CD14-positive monocyte (primary cell): ENCODE measurements around the gene FRMD3. TPM values are rescaled to one million over a fixed set of nuclear protein-coding genes. Genes with fewer than 3 reads are reported as not detected.

Experiments used
- DNase-seq, 3 donors: peaks; one replicate each; pipeline ENCODE4 v3.0.0-alpha.2; 2011 to 2022
- H2AFZ ChIP-seq: 2 replicates; pipeline ENCODE4 v1.6.0; 2012; ENCODE audit warnings: mild to moderate bottlenecking, low read depth, low read length, inconsistent platforms; ENCODE audit not compliant: insufficient read depth, poor library complexity, severe bottlenecking
- H3K27ac ChIP-seq, 2 donors: 1 replicate in 1 of 2; 2 replicates in 1 of 2; pipeline ENCODE4 v1.5.1; 2012 to 2013; ENCODE audit warnings: low read length in 2 of 2, control low read depth in 1 of 2, inconsistent platforms in 1 of 2, low read depth in 1 of 2, mild to moderate bottlenecking in 1 of 2
- H3K27me3 ChIP-seq, 2 donors: one replicate each; pipeline versions ENCODE4 v1.6.0 to v1.6.1; 2011 to 2013; ENCODE audit warnings: low read length in 2 of 2; ENCODE audit not compliant: control insufficient read depth in 2 of 2, insufficient read depth in 2 of 2
- H3K36me3 ChIP-seq, 2 donors: replicated peaks in 1 of 2; 1 replicate in 1 of 2; 2 replicates in 1 of 2; pipeline versions ENCODE4 v1.5.1 to v1.6.1; 2012 to 2013; ENCODE audit warnings: low read length in 2 of 2, control low read depth in 1 of 2, inconsistent platforms in 1 of 2, mild to moderate bottlenecking in 1 of 2; ENCODE audit not compliant: insufficient read depth in 2 of 2, control insufficient read depth in 1 of 2
- H3K4me1 ChIP-seq, 2 donors: 1 replicate in 1 of 2; 2 replicates in 1 of 2; pipeline versions ENCODE4 v1.5.1 to v1.6.1; 2012 to 2013; ENCODE audit warnings: low read length in 2 of 2, control low read depth in 1 of 2, inconsistent platforms in 1 of 2, mild to moderate bottlenecking in 1 of 2, moderate library complexity in 1 of 2; ENCODE audit not compliant: insufficient read depth in 2 of 2, control insufficient read depth in 1 of 2
- H3K4me2 ChIP-seq: replicated peaks from 2 replicates; pipeline ENCODE3; 2012; ENCODE audit warnings: low read length, moderate library complexity, mild to moderate bottlenecking; ENCODE audit not compliant: poor library complexity, severe bottlenecking; ENCODE audit errors: extremely low read depth
- H3K4me3 ChIP-seq, 3 experiments: fragments of 200-600 bp in 1 of 3; sonication (generic) in 1 of 3; replicated peaks in 1 of 3; 1 replicate in 2 of 3; 2 replicates in 1 of 3; pipeline ENCODE4 v1.5.1; 2011 to 2013; ENCODE audit warnings: low read length in 3 of 3, mild to moderate bottlenecking in 3 of 3, control low read depth in 2 of 3, low read depth in 2 of 3, inconsistent platforms in 1 of 3, moderate library complexity in 1 of 3
- H3K79me2 ChIP-seq: 2 replicates; pipeline ENCODE4 v1.6.0; 2012; ENCODE audit warnings: mild to moderate bottlenecking, control low read depth, inconsistent platforms, low read length, moderate library complexity; ENCODE audit not compliant: insufficient read depth
- H3K9ac ChIP-seq: 2 replicates; pipeline ENCODE4 v1.6.0; 2017; ENCODE audit warnings: low read length, mild to moderate bottlenecking; ENCODE audit not compliant: insufficient read depth, poor library complexity, severe bottlenecking
- H3K9me3 ChIP-seq, 2 donors: replicated peaks in 1 of 2; 1 replicate in 1 of 2; 2 replicates in 1 of 2; pipeline versions ENCODE4 v1.5.1 to v1.6.1; 2012 to 2013; ENCODE audit warnings: low read length in 2 of 2, control low read depth in 1 of 2; ENCODE audit not compliant: control insufficient read depth in 1 of 2, insufficient read depth in 1 of 2
- H4K20me1 ChIP-seq: 2 replicates; pipeline ENCODE4 v1.6.0; 2012; ENCODE audit warnings: mild to moderate bottlenecking, low read length, control low read depth, moderate library complexity; ENCODE audit not compliant: insufficient read depth
- H3K27ac Mint-ChIP-seq, 7 donors: one replicate each; pipeline ENCODE4 v1.8.0; 2020; ENCODE audit warnings: mild to moderate bottlenecking in 7 of 7, mixed read lengths in 7 of 7, moderate library complexity in 6 of 7, inconsistent platforms in 2 of 7
- H3K27me3 Mint-ChIP-seq, 3 donors: one replicate each; pipeline ENCODE4 v1.8.0; 2021 to 2022; ENCODE audit warnings: low read depth in 3 of 3, mild to moderate bottlenecking in 3 of 3, mixed read lengths in 3 of 3, moderate library complexity in 3 of 3, inconsistent platforms in 1 of 3
- H3K36me3 Mint-ChIP-seq, 2 donors: one replicate each; pipeline ENCODE4 v1.8.0; 2020; ENCODE audit warnings: mixed read lengths in 2 of 2, inconsistent platforms in 1 of 2, mild to moderate bottlenecking in 1 of 2
- H3K4me1 Mint-ChIP-seq: one replicate; pipeline ENCODE4 v1.8.0; 2020; ENCODE audit warnings: mild to moderate bottlenecking, mixed read lengths
- H3K4me3 Mint-ChIP-seq, 2 donors: one replicate each; pipeline ENCODE4 v1.8.0; 2020; ENCODE audit warnings: mild to moderate bottlenecking in 2 of 2, mixed read lengths in 2 of 2, moderate library complexity in 1 of 2
- H3K9me3 Mint-ChIP-seq, 7 donors: one replicate each; pipeline ENCODE4 v1.8.0; 2020 to 2022; ENCODE audit warnings: mixed read lengths in 7 of 7, mild to moderate bottlenecking in 6 of 7, moderate library complexity in 6 of 7, inconsistent platforms in 2 of 7
- WGBS: methylation state at CpG from one replicate; pipeline ENCODE4 v1.1.5; 2013; ENCODE audit warnings: missing lambda C conversion rate; ENCODE audit not compliant: insufficient coverage; 5-methylcytosine and 5-hydroxymethylcytosine counted together
- intact Hi-C, 2 donors: fragments of 100-400 bp; cut with micrococcal nuclease; formaldehyde crosslinking; loops; one replicate each; pipeline versions ENCODE4 v1.15.0 to v1.15.1; 2023
- polyA plus RNA-seq, 3 donors: library from polyadenylated mRNA; depleted of rRNA in 1 of 3; unstranded in 2 of 3; stranded (reverse) in 1 of 3; fragments of 300-500 nt in 2 of 3; fragments of >200 nt in 1 of 3; fragmentation: Illumina TruSeq in 2 of 3; gene quantifications; 1 replicate in 2 of 3; 2 replicates in 1 of 3; pipeline ENCODE4 v1.2.3, GENCODE V29; 2012 to 2021
- TF ChIP-seq, protein P1 (sequence below): fragments of 200-600 bp; IDR thresholded peaks from one replicate; pipeline ENCODE4 v1.8.0; 2022; ENCODE audit warnings: antibody characterized with exemption, mild to moderate bottlenecking

FRMD3 gene
- polyA plus RNA-seq, 3 donors = 2.8 to 9.8 (median 4.2) TPM

DNA sequence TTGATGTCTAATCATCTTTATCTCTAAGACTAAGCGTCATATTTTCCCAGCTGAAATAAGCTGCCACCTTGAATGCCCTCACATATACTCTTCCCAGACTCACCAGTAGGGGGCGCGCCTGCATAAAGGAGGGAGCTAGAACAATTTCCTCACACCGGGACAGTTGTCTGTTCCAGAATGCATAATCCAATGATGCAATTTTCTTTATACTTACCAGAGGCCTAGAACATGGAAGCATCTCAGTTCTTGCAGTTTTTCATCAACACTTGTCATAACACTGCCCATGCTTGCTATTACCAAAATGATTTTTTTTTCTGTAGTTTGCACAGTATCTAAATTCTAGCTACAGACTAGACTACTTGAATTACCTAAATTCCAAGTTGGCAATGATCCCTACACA, 203.9 kb downstream of the FRMD3 start:
- Mint-ChIP-seq H3K4me1 (peaks cover 6% of the 10 kb centered on the region), H3K27ac (no peak overlapping the region), H3K36me3 (peaks cover 19 to 26% of the 10 kb centered on the region in 2 donors), H3K27me3 (no peaks in the 10 kb centered on the region), H3K4me3 (no peak overlapping the region), H3K9me3 (no peaks in the 10 kb centered on the region)
- 5% methylated on average over 4 of the region's 4 CpGs for WGBS
- peak; percentile 71 to 78 (median 76) for DNase-seq
- Histone ChIP-seq H3K4me3 (no peak overlapping the region), H3K4me2 (no peak overlapping the region), H3K27me3 (no peaks in the 10 kb centered on the region), H3K9ac (no peak overlapping the region), H2AFZ (no peak overlapping the region), H3K79me2 (no peaks in the 10 kb centered on the region), H4K20me1 (no peaks in the 10 kb centered on the region), H3K27ac (no peak overlapping the region), H3K36me3 (peaks cover 0 to 7% of the 10 kb centered on the region in 2 donors), H3K9me3 (no peaks in the 10 kb centered on the region), H3K4me1 (no peaks in the 10 kb centered on the region)
- intact Hi-C loops = loop anchor here (2.0 to 10.0 kb wide), 3 partner anchors 210 to 580 kb away; no protein-coding TSS in a partner anchor
- TF ChIP-seq, protein P1, sequence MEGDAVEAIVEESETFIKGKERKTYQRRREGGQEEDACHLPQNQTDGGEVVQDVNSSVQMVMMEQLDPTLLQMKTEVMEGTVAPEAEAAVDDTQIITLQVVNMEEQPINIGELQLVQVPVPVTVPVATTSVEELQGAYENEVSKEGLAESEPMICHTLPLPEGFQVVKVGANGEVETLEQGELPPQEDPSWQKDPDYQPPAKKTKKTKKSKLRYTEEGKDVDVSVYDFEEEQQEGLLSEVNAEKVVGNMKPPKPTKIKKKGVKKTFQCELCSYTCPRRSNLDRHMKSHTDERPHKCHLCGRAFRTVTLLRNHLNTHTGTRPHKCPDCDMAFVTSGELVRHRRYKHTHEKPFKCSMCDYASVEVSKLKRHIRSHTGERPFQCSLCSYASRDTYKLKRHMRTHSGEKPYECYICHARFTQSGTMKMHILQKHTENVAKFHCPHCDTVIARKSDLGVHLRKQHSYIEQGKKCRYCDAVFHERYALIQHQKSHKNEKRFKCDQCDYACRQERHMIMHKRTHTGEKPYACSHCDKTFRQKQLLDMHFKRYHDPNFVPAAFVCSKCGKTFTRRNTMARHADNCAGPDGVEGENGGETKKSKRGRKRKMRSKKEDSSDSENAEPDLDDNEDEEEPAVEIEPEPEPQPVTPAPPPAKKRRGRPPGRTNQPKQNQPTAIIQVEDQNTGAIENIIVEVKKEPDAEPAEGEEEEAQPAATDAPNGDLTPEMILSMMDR = peak; percentile 95

DNA sequence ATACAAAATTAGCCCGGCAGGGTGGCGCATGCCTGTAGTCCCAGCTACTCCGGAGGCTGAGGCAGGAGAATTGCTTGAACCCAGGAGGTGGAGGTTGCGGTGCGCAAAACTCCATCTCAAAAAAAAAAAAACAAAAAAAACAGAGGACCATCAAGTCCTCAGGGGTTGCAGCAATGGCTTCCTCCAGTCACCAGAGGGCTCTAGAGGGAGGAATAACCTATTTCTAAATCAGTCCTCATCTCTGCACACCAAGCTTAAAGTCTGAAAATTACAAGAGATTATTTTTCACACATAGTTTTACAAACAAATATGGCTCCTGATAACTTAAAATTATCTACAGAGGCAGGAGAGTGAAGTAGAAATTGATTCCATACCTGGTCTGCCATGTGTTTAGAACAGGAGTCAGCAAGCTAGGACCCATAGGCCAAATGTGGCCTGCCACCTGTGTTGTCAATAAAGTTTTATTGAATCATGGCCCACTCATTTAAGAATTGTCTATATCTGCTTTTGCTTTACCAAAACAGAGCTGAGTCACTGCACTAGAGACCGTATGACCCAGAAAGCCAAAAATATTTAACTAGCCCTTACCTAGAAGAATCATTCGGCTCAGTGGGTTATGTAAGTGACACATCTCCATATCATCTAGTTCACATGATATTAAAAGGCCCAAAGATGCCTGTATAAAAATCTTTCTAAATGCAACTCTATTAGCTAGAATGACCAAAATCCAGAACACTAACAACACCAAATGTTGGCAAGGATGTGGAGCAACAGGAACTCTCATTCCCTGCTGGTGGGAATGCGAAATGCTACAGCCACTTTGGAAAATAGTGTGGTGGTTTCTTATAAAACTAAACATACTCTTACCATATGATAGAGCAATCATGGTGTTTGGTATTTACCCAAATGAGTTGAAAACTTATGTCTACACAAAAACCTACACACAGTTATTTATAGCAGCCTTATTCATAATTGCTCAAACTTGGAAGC, 207.7 kb downstream of the FRMD3 start:
- Histone ChIP-seq H3K9me3 (no peaks in the 10 kb centered on the region), H3K36me3 (peaks cover 0 to 5% of the 10 kb centered on the region in 2 donors), H2AFZ (no peak overlapping the region), H3K27me3 (no peaks in the 10 kb centered on the region), H3K27ac (no peak overlapping the region), H3K79me2 (no peaks in the 10 kb centered on the region), H3K9ac (no peak overlapping the region), H3K4me2 (no peak overlapping the region), H3K4me3 (no peak overlapping the region), H4K20me1 (no peaks in the 10 kb centered on the region), H3K4me1 (no peaks in the 10 kb centered on the region)
- TF ChIP-seq, protein P1 = peak; percentile 7
- no peak for DNase-seq
- Mint-ChIP-seq H3K36me3 (peaks cover 16 to 19% of the 10 kb centered on the region in 2 donors), H3K4me1 (peaks cover 4% of the 10 kb centered on the region), H3K27me3 (no peaks in the 10 kb centered on the region), H3K27ac (no peak overlapping the region), H3K4me3 (no peak overlapping the region), H3K9me3 (no peaks in the 10 kb centered on the region)
- 100% methylated on average over 2 of the region's 8 CpGs for WGBS
- intact Hi-C loops = loop anchor here (10.0 kb wide), 2 partner anchors 314 to 584 kb away; no protein-coding TSS in a partner anchor
